Bone marrow (tissue), 2 donors: ENCODE measurements around the gene HS6ST1.
"Not testable (repeated sequence)": the region's sequence is repeated elsewhere in the genome, so short reads cannot be mapped to it uniquely, and the experiment has no call there.

ENCODE experiments used
- DNase-seq, 2 donors: peaks; one replicate each; lab custom pipeline; 2025; lab: John Stamatoyannopoulos, UW

Gene HS6ST1

DNA sequence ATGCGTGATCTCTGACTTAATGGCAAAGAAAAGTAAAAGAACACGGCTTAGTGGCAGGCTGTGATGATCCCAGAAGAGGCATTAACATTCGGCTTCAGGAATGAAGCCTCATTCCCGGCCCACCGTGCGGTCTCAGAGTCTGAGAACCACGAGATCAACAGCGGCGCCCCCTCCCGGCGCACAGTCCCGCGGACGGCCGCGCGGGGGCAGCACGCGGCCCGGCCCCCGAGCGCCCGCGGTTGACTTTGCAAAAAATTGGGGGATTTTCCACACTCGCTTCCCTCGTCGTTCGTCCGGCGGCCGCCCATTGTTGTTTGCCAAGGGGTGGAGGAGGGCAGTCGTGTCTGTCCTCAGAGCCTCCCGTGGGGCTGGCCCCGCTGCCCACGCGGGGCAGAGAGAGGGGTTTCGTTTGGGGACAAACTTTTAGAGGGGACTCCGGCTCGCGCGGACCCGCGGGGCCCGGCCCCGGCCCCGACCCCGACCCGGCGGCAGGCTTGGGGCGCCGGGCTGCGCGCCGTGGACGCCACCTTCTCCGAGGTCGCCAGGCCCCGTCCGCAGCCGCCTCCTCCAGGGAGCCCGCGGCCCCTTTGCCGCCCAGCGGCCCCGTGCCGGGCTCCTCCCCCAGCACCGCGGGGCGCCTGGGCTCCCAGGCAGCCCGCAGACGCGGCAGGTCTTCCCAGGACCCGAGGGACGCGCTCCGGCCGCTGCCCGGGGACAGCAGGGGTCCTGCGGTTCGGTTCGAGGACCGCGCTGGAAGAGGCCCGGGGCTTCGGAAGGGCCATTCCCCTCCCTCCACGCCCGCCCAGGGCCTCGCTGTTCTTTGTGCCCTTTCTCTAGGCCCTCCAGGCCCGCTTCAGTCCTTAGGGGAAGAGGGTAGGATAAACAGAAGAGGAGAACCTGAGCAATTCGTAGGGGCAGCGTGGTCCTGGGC lies 3.4 kb upstream of the HS6ST1 start:
- DNase-seq, result peak; percentile 40 to 74

DNA sequence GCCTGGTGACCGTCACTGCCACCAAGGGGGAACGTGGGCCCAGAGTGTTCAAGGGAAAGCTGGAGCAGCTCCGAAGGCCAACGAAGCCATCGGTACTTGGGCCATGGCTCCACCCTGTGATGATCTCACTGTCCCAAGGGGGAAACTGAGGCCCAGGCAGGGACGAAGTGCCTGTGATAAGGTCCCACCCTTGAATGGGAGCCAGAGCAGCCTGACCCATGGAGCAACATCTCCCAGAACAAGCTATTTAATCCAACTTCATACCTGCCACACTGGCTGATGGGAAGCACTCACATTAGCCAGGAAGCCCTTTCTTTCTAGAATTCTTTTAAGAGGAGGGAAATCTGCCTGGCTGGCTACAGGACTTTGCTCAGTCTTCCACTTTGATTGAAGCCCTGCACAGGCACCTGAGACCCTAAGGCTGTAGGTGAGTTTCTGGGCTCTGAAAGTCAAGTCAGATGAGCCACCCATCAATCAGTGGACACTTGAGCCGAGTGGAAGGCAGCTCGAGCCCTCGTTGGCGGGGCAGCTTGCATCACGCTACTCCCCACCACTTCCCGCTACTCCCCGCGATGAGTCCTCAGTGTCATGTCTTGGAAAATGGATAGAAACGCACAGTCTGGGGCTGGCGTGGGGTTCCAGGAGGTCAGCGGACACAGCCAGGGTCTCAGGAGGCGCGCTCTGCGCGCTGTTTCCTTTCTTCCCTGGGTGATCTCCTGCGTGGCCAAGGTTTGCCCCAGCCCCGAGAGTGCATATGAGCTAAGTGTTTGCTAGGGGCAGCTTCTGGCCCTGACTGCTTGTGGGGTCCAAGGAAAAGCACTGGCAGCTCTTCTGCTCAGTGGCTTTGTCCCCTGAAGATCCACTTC lies 2.5 kb upstream of the HS6ST1 start:
- no peak for DNase-seq

DNA sequence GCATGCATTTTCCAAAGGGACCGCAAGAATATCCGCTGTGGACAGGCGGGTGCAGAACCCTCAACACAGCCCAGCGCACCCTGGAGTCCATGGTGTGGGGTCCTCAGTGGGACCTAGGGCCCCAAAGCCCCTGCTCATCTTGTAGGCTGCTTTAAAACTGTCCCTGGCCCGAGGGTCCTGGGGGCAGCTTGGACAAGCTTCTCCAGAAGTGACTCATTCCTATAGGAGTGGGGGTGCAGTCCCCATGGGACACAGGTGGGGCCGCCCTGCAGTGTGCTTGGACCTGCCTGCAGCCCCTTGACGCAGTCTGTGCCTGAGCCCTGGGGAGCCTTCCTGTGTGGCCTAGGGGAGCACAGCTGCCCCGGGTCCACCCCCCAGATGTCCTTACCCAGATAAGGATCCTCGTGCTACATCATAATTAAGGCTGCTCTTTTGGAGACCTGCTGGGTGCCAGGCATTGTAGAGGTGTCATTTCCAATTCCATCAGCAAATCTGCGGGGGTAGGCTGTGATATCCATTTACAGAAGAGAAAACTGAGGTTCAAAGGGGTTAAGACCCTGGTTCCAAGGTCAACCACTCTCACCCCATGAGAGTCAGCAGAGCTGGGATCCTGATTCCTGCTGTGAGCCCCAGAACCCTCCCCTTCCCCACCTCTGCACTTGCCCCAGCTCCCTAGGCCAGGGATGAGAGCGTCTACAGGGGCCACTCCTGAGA lies 1.7 kb upstream of the HS6ST1 start:
- no peak for DNase-seq

DNA sequence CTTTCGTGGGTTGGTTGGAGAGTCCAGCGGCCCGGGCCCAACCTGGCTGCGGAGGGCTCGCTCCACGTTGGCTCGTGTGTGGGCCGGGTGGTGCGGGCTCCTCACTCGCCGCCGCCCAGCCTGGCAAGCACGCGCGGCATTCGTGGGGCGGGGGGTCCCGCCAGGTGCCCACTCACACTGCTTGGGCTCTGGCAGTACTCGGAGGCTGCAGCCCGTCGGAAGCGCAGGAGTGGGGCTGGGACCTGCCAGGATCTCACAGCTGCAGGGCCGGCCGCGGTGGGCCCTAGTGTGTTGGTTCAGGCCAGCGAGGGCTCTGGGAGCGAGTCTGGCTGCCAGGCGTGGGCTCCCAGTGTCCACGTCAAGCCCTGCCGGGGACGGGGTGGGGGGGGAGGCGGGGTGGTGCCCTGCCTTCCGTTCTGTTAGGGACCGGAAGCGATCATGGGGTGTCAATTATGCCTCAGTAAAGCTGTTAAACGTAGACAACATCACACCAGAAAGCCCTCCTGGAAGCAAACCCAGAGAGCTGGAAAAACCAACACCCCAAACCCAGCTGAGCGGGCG lies 1.0 kb upstream of the HS6ST1 start:
- DNase-seq, result no peak

DNA sequence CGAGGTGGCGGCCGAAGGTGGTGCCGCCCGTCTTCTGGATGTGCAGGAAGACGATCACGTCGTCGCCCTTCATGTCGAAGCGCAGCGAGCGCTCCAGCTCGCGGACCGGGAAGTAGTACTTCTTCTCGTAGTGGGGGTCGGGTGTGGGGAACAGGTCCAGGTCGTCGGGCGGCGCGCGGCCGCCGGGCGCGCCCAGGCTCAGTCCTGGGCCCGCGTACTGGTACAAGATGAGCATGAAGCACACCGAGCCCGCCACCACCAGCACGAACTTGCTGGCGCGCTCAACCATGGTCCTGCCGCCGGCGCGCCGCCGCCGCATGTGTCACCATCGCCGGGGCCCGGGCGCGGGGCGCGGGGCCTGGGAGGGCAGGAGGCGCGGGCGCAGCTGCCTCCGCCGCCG lies 423 bp downstream of the HS6ST1 start:
- DNase-seq, result not testable (repeated sequence)

DNA sequence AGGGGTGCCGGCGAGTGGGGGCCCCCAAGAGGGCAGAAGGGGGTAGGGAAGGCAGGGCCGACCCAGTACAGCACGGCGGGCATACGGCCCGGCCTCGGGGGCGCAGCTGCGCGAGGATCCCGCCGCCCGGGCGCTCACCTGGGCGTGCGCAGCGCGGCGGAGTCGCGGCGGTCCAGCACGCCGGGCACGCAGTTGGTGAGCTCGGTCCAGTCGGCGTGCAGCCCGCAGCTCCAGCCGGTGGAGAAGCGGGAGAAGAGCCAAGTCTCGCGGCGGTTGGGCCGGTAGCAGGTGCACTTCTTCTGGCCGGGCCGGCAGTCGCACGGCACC lies 806 bp downstream of the HS6ST1 start:
- DNase-seq, result not testable (repeated sequence)

DNA sequence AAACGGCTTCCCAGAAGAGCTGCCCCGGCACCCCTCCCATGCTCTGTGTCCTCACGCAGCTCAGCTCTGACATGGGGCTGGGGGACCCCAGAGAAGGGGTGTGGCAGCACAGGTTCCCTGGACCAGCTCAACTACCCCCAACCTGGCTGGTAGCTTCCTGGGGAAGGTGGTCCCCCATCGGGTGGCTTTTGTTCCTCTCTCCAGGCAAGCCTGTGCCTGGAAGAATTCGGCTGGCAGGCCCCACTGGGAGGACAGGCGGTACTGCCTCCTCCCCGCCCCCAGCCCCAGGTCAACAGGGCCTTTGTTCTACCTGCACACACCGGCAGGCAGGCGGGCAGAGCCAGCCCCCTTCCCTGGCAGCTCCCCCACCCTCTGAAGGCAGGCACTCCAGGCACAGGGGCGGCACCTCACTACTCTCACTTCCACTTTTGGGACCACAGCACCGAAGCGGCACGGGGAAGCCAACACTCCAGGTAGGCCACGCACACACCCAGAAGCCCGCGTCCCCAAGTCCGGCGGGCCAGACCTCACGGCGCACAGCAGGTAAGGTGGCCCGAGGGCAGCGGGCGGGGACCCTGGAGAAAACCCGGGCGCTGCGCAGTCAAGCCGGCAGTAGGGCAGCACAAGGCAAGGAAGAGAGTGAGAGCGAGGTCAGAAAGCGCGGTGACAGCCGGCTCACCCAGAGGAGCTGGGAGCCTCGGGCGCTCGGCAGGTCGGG lies 1.3 kb downstream of the HS6ST1 start:
- DNase-seq, result peak; percentile 16

DNA sequence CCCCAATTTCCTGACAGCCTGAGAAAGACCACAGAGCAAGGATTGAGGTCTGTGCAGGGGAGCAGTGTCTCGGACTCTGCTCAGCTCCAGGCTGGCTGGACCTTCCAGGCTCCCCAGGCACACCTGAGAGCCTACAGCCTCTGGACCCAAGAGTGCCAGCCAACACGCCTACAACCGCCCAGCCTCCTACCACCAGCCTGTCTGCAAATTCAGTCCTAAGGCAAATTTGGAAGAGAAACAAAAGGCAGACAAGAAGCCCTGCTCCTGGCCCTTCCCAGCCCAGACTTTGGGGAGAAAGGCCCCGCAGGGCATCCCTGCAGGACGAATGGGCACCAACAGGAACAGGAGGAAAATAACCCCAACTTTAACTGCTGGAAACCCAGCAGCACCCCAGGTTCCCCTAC lies 1.9 kb downstream of the HS6ST1 start:
- no peak for DNase-seq

DNA sequence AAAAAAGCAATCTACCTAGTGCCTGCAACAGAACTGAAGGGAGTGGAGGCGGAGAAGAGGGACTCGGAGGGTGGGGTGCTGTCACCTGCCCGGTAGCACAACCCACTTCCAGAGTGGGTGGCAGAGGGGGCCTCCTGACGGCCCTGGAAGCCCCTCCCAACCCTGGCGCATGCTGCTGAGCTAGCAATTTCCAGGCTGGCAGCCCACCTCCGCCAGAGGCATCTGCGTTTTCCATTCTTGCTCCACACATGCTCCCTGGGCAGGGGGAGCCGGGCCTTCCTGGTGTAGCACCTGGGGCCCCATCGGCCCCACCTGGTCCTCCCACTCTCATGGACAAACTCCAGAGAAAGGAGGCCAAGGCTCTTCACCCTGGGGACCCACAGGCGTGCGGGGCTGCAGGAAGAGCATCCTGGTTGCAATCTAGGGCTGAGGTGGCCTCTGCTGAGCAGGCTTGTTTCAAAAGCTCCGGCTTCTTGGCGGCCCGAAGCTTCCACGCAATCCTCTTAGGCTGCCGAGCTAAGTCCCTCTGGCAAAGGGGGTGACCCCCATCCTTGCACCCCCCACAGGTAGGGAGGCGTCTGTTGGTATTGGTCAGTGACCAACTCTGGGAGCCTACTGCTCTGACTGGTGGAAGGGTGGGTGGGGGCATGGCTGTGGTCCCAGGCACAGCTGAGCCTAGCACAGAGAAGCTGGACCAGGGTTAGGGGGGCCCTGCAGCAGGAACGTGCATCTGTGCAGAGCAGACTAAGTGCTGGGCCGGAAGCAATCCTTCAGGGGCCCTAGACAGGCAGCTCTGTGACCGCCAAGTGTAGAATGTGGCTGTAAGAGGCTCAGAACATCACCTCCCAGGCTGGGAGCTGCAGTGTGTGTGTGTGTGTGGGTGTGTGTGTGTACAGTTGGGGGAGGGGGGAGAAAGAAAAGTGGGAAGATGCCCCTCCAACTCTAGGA lies 2.6 kb downstream of the HS6ST1 start:
- DNase-seq, result no peak

DNA sequence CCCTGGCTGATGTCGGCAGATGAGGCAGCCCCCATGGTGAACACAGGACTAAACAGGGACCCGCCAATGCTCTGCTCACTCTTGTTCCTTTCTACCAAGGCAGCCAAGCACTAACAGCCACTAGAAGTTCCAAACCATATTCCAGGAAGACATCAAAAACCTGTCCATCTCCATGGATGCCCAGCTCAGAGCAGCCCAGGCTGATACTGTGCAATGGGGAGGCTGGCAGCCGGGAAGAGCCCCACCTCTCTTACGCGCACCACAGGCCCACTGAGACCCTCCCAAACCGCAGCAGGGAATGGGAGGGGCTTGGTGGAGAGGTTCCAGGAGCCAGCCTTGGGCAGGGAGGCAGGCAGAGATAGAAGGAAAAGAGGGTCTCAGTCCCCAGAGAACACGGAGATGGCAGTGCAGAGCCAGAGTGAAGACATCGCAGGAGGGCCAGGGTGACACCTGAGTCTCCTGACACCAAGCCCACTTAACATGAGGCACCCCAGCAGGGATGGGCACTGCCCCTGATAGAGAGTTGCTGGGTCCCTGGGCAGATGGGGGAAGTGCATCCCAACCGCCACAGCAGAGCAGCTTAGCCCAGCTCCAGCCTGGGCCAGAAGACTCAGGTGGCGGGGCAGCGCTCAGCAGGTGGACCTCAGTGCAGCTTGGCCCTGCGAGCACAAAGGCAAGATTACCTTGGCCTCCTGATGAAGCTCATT lies 3.4 kb downstream of the HS6ST1 start:
- no peak for DNase-seq

DNA sequence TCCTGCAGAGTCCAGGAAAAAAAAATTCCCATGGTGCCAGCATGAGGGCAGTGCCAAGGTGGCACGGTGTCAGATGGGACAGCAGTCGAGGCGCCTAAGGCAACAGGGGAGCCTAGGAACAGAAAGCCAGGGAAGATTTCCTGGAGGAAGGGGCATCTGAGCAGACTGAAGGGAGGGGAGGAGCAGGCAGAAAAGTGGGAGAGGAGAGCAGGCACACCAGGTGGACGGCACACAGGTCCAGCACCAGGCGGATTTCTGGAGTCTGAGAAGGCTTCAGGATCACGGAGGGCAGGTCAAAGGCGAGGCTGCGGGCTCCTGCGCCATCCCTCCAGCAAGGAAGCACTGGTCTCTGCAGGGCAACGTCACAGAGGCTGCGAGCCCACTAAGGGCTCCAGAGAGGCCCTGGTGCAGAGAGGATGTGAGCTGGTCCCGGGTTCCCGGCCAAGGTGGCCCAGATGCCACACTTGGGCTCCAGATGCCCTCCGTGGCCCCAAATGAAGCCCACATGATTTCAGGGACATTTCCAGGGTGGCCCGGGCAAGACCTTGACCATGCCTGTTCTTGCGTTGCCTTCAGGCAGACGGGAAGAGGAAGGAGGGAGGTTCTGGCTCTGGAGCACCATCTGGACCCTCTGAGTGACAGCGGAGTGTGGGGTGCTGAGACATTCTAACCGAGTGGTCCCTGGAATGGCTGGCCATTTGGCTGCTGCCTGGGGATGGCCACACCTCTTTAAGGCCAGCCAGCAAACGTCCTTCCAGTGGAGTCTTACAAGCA lies 4.1 kb downstream of the HS6ST1 start:
- no peak for DNase-seq

DNA sequence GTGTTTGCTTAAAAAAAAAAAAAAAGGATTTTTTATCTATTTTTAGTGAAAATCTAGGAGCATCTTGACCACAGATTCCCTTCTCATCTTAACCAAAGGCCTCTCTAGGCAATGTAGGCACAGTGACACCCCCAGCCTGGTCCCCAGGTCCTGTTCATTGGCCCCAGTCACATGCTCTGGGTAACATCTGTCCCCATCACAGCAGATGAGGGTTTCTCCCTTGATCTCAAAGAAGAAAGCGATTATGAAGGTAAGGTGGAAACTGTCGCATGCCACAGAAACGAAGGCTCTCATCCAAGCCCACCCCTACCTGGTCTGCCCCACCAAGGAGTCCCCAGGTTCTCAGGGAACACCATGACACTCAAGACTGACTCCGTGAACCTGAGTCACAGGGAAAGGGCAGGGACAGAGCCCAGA lies 4.7 kb downstream of the HS6ST1 start:
- no peak for DNase-seq

DNA sequence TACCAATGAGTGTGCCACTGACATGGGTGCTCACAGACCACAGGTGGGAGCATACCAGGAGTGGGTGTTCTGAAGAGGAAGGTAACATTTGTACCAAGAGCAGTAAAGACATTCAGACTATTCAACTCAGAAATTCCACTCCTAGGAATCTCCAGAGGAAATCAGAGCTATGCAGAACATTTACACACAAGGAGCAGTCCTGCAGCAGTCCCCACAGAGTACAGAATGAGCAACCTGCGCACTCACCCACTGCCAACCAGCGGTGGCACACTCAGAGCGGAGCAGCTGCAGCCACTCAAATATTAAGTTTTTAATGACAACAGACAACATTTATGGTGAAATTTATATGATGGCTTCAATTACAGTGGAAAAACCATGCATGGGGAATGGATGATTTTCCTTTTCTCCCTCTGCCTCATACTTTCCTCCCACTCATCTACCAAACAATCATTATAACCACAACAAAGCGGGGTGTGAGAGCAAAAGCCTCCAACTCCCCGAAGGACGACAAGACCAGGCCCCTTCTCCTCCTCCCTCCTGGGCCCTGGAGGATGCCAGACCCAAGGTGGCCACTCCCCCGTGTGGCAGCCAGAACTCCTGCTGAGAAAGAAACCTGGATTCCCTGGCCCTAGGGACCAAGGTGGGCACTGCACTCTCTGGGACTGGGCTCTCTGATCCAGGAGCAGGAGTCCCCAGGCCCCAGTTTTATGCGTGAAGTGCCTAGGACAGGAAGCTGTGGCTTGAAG lies 5.4 kb downstream of the HS6ST1 start:
- no peak for DNase-seq

DNA sequence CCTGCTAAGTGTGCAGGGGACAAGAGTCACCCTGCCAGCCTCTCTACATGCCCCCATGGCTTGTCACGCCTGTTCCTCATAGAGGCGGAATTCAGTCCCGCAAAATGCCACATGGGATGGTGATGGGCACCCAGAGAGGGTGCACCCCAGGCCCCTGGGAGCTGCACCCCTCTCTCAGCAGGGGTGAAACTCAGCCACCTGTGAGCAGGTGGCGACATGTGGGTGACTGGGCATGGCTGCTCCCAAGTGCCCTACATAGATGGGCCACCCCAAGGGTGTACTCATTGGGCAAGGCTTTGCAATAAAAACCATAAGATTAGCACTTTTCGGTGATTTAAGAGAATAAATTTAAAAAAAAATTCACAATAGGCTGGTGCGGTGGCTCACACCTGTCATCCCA lies 6.3 kb downstream of the HS6ST1 start:
- no peak for DNase-seq

DNA sequence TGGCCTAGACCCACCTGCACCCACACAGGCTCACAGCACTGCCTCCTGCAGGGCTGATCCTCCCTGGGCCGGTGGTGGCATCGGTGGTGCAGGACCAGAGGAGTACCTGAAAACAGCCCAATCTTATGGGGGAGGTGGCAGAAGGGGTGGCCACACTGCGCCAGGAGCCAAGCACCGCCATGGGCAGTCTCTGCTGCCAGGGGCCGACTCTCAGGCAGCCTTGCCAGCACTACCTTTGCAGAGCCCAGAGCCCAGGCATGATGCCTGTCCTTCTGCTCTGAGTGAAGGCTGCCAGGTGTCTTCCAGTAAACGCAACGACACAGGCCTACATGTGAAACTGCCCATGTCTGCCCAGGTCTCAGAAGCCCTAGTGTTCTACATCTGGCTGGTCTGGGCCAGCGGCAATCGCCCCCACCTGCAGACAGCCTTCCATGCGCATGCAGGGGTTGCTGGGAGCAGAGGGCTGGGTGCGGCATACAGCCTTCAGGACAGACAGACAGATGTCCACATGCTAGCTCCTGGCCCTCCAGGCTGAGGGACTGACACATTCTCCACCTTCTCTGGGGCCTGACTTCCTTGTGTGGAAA lies 6.8 kb downstream of the HS6ST1 start:
- no peak for DNase-seq

DNA sequence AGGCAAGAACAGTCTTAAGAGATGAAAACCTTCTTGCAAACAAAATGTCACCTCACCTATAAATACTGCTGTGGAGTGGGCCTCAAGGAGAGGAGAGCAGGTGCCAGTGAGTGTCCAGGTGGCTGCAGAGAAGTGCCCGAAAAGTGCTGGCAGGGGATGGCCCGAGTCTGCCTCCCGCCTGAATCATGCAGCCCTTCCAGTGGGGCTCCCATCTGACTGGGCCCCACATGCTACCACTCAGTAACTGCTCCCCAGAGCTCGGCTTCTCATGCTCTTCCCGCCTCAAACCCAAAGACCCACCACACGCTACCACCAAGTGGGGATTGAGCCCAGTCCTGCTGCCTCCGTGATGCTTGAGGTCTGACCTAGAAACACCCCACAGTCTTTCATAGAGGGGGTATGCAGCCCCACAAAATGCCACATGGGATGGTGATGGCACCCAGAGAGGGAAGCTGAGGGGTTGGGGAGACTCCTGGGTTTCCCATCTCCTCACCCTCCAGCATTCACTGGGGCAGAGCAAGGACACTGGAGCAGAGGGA lies 7.4 kb downstream of the HS6ST1 start:
- DNase-seq, result no peak

DNA sequence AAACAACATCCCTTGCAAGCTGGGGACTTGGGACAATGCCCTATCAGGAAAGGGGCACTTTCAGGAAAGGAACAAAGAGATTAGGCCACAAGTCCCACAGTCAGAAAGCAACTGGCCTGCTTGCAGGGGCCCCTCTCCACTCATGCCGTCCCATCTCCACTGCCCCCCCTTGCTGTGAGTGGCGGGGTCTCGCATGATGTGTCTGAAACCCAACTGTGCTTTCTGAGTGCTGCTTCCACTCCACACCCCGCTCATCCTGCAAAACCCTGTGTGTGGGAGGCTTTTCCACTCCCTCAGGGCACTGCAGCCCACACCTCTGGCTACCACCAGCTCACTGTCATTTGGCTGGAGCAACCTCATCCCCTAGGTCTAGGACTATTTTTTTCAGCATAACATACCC lies 7.9 kb downstream of the HS6ST1 start:
- no peak for DNase-seq
